GM23338 (cell line): ENCODE data around the gene SLCO3A1.

Experiments
- CREB1 ChIP-seq: fragments of 250-450 bp; sonication (Bioruptor Pico); IDR thresholded peaks from 2 replicates; pipeline ENCODE4 v1.5.0; 2020; ENCODE audit warnings: low read depth, mild to moderate bottlenecking, moderate library complexity
- EZH2 ChIP-seq: fragments of 200-600 bp; sonication (generic); IDR thresholded peaks from one replicate; pipeline ENCODE4 v1.8.0; 2017; ENCODE audit warnings: antibody characterized with exemption, mild to moderate bottlenecking, low read depth; ENCODE audit not compliant: unreplicated experiment
- EZH2phosphoT487 ChIP-seq: fragments of 200-600 bp; sonication (generic); IDR thresholded peaks from one replicate; pipeline ENCODE4 v1.8.1; 2018; ENCODE audit warnings: antibody characterized with exemption; ENCODE audit not compliant: unreplicated experiment
- JUNB ChIP-seq: IDR thresholded peaks from one replicate; pipeline ENCODE4 v1.6.1; 2016; ENCODE audit warnings: antibody characterized with exemption; ENCODE audit not compliant: unreplicated experiment
- NANOG ChIP-seq: IDR thresholded peaks from 2 replicates; pipeline ENCODE4 v1.6.1; 2016; ENCODE audit warnings: antibody characterized with exemption, borderline replicate concordance
- POLR2AphosphoS5 ChIP-seq: IDR thresholded peaks from 2 replicates; pipeline ENCODE4 v1.6.1; 2016; ENCODE audit warnings: antibody characterized with exemption, low read depth
- STAT1 ChIP-seq: IDR thresholded peaks from one replicate; pipeline ENCODE4 v1.6.1; 2016; ENCODE audit warnings: antibody characterized with exemption; ENCODE audit not compliant: unreplicated experiment
- ZNF114 ChIP-seq: fragments of 250-450 bp; sonication (Bioruptor Pico); IDR thresholded peaks from 2 replicates; pipeline ENCODE4 v1.5.0; 2020; ENCODE audit warnings: mild to moderate bottlenecking, moderate library complexity
- ZNF331 ChIP-seq: fragments of 250-450 bp; sonication (Bioruptor Pico); IDR thresholded peaks from 2 replicates; pipeline ENCODE4 v1.5.0; 2020; ENCODE audit warnings: low read depth, mild to moderate bottlenecking, moderate library complexity
- TF ChIP-seq, protein P1 (sequence below), 2 experiments: fragments of 200-600 bp in 1 of 2; sonication (generic) in 1 of 2; conservative IDR thresholded peaks; 2 replicates each; pipeline versions ENCODE4 v1.5.1 to v1.6.1; 2016 to 2017; ENCODE audit warnings: antibody characterized with exemption in 2 of 2, low read depth in 2 of 2, mild to moderate bottlenecking in 2 of 2, moderate library complexity in 1 of 2
- TF ChIP-seq, protein P2 (sequence below): IDR thresholded peaks from one replicate; pipeline ENCODE4 v1.6.1; 2018; ENCODE audit warnings: antibody characterized with exemption; ENCODE audit not compliant: unreplicated experiment
- TF ChIP-seq, protein P3 (sequence below): fragments of 250-450 bp; sonication (Bioruptor Pico); IDR thresholded peaks from 2 replicates; pipeline ENCODE4 v1.5.0; 2020; ENCODE audit warnings: mild to moderate bottlenecking, moderate library complexity
- TF ChIP-seq, protein P4 (sequence below): IDR thresholded peaks from 2 replicates; pipeline ENCODE4 v1.6.1; 2016; ENCODE audit warnings: antibody characterized with exemption

DNA sequence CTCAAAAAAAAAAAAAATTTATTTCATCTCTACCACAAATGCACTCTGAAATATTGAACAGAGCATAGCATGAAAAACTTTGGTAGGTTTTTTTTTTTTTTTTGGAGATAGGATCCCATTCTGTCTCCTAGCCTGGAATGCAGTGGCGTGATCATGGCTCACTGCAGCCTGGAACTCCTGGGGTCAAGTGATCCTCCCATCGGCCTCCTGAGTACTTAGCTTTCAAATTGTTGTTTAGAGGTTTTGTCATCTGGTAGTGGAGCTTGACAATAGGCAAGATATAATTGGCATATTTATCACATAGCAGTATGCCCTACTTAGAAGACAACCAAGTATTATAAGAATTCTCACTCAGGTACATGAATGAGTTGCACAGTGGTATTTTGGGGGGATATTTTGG, 306.0 kb downstream of the SLCO3A1 start:
- TF ChIP-seq, protein P1, sequence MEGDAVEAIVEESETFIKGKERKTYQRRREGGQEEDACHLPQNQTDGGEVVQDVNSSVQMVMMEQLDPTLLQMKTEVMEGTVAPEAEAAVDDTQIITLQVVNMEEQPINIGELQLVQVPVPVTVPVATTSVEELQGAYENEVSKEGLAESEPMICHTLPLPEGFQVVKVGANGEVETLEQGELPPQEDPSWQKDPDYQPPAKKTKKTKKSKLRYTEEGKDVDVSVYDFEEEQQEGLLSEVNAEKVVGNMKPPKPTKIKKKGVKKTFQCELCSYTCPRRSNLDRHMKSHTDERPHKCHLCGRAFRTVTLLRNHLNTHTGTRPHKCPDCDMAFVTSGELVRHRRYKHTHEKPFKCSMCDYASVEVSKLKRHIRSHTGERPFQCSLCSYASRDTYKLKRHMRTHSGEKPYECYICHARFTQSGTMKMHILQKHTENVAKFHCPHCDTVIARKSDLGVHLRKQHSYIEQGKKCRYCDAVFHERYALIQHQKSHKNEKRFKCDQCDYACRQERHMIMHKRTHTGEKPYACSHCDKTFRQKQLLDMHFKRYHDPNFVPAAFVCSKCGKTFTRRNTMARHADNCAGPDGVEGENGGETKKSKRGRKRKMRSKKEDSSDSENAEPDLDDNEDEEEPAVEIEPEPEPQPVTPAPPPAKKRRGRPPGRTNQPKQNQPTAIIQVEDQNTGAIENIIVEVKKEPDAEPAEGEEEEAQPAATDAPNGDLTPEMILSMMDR (conservative IDR thresholded peaks at IDR 0.05; ENCODE audit: low read depth in 2 of 2) = no peak
- TF ChIP-seq EZH2phosphoT487 (no peak), POLR2AphosphoS5 (no peak), EZH2 (no peak), CREB1 (CRISPR knock-in tag) (no peak), NANOG (no peak), JUNB (no peak), ZNF114 (no peak), STAT1 (no peak), ZNF331 (CRISPR knock-in tag) (no peak)
- TF ChIP-seq, protein P2, sequence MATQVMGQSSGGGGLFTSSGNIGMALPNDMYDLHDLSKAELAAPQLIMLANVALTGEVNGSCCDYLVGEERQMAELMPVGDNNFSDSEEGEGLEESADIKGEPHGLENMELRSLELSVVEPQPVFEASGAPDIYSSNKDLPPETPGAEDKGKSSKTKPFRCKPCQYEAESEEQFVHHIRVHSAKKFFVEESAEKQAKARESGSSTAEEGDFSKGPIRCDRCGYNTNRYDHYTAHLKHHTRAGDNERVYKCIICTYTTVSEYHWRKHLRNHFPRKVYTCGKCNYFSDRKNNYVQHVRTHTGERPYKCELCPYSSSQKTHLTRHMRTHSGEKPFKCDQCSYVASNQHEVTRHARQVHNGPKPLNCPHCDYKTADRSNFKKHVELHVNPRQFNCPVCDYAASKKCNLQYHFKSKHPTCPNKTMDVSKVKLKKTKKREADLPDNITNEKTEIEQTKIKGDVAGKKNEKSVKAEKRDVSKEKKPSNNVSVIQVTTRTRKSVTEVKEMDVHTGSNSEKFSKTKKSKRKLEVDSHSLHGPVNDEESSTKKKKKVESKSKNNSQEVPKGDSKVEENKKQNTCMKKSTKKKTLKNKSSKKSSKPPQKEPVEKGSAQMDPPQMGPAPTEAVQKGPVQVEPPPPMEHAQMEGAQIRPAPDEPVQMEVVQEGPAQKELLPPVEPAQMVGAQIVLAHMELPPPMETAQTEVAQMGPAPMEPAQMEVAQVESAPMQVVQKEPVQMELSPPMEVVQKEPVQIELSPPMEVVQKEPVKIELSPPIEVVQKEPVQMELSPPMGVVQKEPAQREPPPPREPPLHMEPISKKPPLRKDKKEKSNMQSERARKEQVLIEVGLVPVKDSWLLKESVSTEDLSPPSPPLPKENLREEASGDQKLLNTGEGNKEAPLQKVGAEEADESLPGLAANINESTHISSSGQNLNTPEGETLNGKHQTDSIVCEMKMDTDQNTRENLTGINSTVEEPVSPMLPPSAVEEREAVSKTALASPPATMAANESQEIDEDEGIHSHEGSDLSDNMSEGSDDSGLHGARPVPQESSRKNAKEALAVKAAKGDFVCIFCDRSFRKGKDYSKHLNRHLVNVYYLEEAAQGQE = no peak
- TF ChIP-seq, protein P3, sequence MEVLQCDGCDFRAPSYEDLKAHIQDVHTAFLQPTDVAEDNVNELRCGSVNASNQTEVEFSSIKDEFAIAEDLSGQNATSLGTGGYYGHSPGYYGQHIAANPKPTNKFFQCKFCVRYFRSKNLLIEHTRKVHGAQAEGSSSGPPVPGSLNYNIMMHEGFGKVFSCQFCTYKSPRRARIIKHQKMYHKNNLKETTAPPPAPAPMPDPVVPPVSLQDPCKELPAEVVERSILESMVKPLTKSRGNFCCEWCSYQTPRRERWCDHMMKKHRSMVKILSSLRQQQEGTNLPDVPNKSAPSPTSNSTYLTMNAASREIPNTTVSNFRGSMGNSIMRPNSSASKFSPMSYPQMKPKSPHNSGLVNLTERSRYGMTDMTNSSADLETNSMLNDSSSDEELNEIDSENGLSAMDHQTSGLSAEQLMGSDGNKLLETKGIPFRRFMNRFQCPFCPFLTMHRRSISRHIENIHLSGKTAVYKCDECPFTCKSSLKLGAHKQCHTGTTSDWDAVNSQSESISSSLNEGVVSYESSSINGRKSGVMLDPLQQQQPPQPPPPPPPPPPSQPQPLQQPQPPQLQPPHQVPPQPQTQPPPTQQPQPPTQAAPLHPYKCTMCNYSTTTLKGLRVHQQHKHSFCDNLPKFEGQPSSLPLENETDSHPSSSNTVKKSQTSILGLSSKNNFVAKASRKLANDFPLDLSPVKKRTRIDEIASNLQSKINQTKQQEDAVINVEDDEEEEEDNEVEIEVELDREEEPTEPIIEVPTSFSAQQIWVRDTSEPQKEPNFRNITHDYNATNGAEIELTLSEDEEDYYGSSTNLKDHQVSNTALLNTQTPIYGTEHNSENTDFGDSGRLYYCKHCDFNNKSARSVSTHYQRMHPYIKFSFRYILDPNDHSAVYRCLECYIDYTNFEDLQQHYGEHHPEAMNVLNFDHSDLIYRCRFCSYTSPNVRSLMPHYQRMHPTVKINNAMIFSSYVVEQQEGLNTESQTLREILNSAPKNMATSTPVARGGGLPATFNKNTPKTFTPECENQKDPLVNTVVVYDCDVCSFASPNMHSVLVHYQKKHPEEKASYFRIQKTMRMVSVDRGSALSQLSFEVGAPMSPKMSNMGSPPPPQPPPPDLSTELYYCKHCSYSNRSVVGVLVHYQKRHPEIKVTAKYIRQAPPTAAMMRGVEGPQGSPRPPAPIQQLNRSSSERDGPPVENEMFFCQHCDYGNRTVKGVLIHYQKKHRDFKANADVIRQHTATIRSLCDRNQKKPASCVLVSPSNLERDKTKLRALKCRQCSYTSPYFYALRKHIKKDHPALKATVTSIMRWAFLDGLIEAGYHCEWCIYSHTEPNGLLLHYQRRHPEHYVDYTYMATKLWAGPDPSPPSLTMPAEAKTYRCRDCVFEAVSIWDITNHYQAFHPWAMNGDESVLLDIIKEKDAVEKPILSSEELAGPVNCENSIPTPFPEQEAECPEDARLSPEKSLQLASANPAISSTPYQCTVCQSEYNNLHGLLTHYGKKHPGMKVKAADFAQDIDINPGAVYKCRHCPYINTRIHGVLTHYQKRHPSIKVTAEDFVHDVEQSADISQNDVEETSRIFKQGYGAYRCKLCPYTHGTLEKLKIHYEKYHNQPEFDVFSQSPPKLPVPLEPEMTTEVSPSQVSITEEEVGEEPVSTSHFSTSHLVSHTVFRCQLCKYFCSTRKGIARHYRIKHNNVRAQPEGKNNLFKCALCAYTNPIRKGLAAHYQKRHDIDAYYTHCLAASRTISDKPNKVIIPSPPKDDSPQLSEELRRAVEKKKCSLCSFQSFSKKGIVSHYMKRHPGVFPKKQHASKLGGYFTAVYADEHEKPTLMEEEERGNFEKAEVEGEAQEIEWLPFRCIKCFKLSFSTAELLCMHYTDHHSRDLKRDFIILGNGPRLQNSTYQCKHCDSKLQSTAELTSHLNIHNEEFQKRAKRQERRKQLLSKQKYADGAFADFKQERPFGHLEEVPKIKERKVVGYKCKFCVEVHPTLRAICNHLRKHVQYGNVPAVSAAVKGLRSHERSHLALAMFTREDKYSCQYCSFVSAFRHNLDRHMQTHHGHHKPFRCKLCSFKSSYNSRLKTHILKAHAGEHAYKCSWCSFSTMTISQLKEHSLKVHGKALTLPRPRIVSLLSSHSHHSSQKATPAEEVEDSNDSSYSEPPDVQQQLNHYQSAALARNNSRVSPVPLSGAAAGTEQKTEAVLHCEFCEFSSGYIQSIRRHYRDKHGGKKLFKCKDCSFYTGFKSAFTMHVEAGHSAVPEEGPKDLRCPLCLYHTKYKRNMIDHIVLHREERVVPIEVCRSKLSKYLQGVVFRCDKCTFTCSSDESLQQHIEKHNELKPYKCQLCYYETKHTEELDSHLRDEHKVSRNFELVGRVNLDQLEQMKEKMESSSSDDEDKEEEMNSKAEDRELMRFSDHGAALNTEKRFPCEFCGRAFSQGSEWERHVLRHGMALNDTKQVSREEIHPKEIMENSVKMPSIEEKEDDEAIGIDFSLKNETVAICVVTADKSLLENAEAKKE (CRISPR knock-in tag) = no peak
- TF ChIP-seq, protein P4, sequence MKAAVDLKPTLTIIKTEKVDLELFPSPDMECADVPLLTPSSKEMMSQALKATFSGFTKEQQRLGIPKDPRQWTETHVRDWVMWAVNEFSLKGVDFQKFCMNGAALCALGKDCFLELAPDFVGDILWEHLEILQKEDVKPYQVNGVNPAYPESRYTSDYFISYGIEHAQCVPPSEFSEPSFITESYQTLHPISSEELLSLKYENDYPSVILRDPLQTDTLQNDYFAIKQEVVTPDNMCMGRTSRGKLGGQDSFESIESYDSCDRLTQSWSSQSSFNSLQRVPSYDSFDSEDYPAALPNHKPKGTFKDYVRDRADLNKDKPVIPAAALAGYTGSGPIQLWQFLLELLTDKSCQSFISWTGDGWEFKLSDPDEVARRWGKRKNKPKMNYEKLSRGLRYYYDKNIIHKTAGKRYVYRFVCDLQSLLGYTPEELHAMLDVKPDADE = no peak
